Transverse colon (tissue), 4 donors: ENCODE measurements around the gene AADAC.

Experiments used
- POLR2A ChIP-seq: fragments of 450-650 bp; IDR thresholded peaks from one replicate; pipeline ENCODE4 v1.6.1; 2016; ENCODE audit warnings: antibody characterized with exemption, mild to moderate bottlenecking, moderate library complexity
- POLR2AphosphoS5 ChIP-seq, 3 donors: sonication (generic); formaldehyde crosslinking; IDR thresholded peaks; one replicate each; pipeline ENCODE4 v1.6.1; 2016; ENCODE audit warnings: antibody characterized with exemption in 3 of 3
- TF ChIP-seq, protein P1 (sequence below), 5 experiments: fragments of 200-600 bp in 3 of 5; fragments of 450-650 bp in 2 of 5; sonication (generic) in 3 of 5; IDR thresholded peaks; 1 replicate in 2 of 5; 2 replicates in 3 of 5; pipeline ENCODE4 v1.5.1; 2016 to 2017; ENCODE audit warnings: antibody characterized with exemption in 5 of 5, inconsistent platforms in 3 of 5, mild to moderate bottlenecking in 2 of 5, moderate library complexity in 1 of 5

- TF ChIP-seq, protein P1, sequence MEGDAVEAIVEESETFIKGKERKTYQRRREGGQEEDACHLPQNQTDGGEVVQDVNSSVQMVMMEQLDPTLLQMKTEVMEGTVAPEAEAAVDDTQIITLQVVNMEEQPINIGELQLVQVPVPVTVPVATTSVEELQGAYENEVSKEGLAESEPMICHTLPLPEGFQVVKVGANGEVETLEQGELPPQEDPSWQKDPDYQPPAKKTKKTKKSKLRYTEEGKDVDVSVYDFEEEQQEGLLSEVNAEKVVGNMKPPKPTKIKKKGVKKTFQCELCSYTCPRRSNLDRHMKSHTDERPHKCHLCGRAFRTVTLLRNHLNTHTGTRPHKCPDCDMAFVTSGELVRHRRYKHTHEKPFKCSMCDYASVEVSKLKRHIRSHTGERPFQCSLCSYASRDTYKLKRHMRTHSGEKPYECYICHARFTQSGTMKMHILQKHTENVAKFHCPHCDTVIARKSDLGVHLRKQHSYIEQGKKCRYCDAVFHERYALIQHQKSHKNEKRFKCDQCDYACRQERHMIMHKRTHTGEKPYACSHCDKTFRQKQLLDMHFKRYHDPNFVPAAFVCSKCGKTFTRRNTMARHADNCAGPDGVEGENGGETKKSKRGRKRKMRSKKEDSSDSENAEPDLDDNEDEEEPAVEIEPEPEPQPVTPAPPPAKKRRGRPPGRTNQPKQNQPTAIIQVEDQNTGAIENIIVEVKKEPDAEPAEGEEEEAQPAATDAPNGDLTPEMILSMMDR (IDR thresholded peaks at IDR 0.05) = no peak
- TF ChIP-seq POLR2A (no peak), POLR2AphosphoS5 (IDR thresholded peaks at IDR 0.05) (no peak)
Measured at GRCh38 chr3:151869181-151869580, 55.3 kb downstream of the AADAC start.
